Measurements from ENCODE around the gene ISL2. TPM values are rescaled to one million over a fixed set of nuclear protein-coding genes. Genes with fewer than 3 reads are reported as not detected.

The ISL2 gene
- total RNA-seq, 2 experiments from 2014 or later: 0.54 to 0.82 TPM

- Mint-ChIP-seq H3K27me3 (peaks cover 53% of the 10 kb centered on the region), H3K4me1 (peaks cover 29% of the 10 kb centered on the region), H3K9me3 (no peaks in the 10 kb centered on the region), H3K4me3 (no peak overlapping the region), H3K27ac (no peak overlapping the region), H3K36me3 (ENCODE audit: low read depth) (peaks cover 4% of the 10 kb centered on the region)
- ChIA-PET CTCF (interaction anchor here (0.6 to 4.3 kb wide), 3 partner anchors 13 to 36 kb away, joined by 3 to 18 read pairs (median 4); no protein-coding TSS in a partner anchor), POLR2A (no interaction called here)
- DNase-seq: no peak
Observed at GRCh38 chr15:76332796-76333195, 3.8 kb upstream of the ISL2 start.

DNA sequence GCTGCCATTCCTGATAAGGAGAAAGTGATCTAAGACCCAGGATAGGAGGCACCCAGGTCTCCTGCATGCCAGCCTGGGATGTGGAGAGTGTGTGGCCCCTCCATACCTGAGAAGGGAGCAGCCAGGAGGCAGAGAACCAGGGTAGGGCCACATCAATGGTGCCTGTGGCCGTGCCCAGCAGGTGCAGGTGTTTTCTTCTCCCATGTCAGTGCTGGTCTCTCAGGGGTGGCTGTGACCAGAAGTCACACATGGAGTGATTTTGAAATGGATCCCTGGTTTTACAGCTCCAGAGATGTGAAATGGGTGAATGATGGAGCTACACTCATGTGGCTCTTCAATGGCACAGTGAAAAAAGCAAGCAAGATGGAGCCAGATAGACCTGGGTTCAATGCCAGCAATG, 3.3 kb upstream of the ISL2 start:
- DNase-seq: no peak
- CTCF ChIA-PET: interaction anchor here (1.9 to 4.3 kb wide), 2 partner anchors 12 to 17 kb away, joined by 4 to 18 read pairs; no protein-coding TSS in a partner anchor
- H3K9me3 Mint-ChIP-seq: no peaks in the 10 kb centered on the region
- H3K4me1 Mint-ChIP-seq: peaks cover 29% of the 10 kb centered on the region
- POLR2A ChIA-PET: no interaction called here
- H3K36me3 Mint-ChIP-seq (ENCODE audit: low read depth): peaks cover 4% of the 10 kb centered on the region
- no peak overlapping the region for H3K27ac Mint-ChIP-seq
- peaks cover 49% of the 10 kb centered on the region for H3K27me3 Mint-ChIP-seq
- no peak overlapping the region for H3K4me3 Mint-ChIP-seq

- H3K27ac Mint-ChIP-seq: no peak overlapping the region
- no peaks in the 10 kb centered on the region for H3K9me3 Mint-ChIP-seq
- H3K4me1 Mint-ChIP-seq: peaks cover 34% of the 10 kb centered on the region
- peaks cover 9% of the 10 kb centered on the region for H3K36me3 Mint-ChIP-seq (ENCODE audit: low read depth)
- ChIA-PET CTCF (interaction anchor here (0.7 to 4.3 kb wide), 3 partner anchors 12 to 19 kb away, joined by 4 to 18 read pairs (median 4); no protein-coding TSS in a partner anchor), POLR2A (no interaction called here)
- H3K4me3 Mint-ChIP-seq: no peak overlapping the region
- peaks cover 51% of the 10 kb centered on the region for H3K27me3 Mint-ChIP-seq
- DNase-seq: no peak
Observed at GRCh38 chr15:76333720-76334437, 2.7 kb upstream of the ISL2 start.

DNA sequence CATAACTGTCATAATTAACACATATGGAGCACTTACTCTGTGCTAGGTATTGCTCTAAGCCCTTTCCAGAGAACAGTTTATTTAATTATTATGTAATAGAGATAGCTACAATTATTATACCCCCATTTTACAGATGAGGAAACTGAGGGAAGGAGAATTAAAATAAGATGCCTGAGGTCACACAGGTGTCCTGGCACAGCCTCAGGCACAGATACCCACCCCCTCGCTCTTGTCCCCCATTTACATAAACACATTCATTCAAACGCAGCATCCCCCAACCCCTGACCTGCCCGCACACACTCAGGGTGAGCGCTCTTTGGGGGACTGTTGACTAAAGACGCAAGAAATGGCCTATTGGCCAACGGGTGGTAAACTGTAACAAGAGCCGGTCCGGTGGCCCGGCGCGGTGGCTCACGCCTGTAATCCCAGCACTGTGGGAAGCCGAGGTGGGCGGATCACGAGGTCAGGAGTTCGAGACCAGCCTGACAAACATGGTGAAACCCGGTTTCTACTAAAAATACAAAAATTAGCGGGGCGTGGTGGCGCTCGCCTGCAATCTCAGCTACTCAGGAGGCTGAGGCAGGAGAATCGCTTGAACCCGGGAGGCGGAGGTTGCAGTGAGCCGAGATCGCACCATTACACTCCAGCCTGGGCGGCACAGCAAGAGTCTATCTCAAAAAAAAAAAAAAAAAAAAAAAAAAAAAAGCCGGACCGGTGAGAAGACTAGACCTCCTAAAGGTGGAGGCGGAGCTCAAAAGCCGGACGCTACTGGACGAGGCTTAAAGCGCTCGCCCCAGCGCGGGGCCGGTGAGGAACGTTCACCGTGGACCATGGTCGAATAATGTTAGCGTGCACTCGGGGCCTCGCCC, 1.9 kb upstream of the ISL2 start:
- DNase-seq: no peak
- H3K27ac Mint-ChIP-seq: peak overlapping the region; percentile 82
- H3K9me3 Mint-ChIP-seq: no peaks in the 10 kb centered on the region
- peaks cover 41% of the 10 kb centered on the region for H3K4me1 Mint-ChIP-seq
- peak overlapping the region; percentile 67 for H3K4me3 Mint-ChIP-seq
- peaks cover 9% of the 10 kb centered on the region for H3K36me3 Mint-ChIP-seq (ENCODE audit: low read depth)
- CTCF ChIA-PET: interaction anchor here (0.7 to 4.3 kb wide), 7 partner anchors 11 to 1390 kb away, joined by 3 to 18 read pairs (median 4); no protein-coding TSS in a partner anchor
- POLR2A ChIA-PET: no interaction called here
- H3K27me3 Mint-ChIP-seq: peaks cover 53% of the 10 kb centered on the region

DNA sequence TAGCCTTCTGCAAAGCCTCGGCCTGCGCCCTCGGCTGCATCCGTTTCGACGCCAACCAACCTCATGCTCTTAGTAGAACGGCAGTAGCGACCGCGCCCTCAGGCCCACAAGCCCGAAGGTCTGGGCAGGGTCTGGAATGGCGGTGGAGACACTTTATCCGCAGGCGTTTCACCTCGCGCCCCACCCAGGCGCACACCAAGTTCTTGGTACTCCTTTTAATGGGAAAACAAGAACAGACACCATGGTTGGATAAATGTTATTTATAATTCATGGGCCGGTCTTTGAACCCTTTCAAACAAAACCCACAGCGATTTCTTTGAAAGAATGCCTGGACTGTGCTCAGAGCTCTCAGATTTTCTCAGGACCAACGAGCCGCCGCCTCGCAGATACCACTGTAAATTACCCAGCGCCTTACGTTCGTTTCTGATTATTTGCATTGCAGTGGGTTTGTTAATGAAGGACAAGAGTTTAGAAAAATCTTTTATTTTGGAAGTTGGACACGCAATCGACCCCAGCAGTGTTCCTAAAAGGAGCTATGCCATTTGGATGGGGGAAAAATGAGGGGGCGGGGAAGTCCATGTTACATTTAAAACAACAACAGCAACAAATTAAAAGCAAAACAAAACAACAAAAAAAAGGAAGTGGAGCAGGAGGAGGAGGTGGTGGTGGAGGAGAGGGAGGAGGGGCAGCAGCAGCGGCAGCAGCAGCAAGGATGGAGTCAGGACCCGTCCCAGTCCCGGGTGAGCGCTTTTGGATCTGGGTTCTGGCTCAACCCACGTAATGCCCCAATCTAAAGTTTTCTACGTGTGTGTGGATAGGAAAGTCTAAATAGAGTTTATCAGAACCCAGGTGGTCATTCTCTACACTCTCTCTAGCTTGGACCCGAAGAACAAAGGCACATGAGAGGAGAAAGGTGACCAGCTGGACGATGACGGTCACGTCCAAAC, 993 bp upstream of the ISL2 start:
- H3K27me3 Mint-ChIP-seq: peaks cover 54% of the 10 kb centered on the region
- H3K4me1 Mint-ChIP-seq: peaks cover 49% of the 10 kb centered on the region
- DNase-seq: peak; percentile 42
- ChIA-PET POLR2A (no interaction called here), CTCF (interaction anchor here (0.6 to 4.3 kb wide), 6 partner anchors 10 to 1389 kb away, joined by 3 to 18 read pairs (median 4); no protein-coding TSS in a partner anchor)
- H3K27ac Mint-ChIP-seq: peak overlapping the region; percentile 82
- H3K9me3 Mint-ChIP-seq: no peaks in the 10 kb centered on the region
- H3K4me3 Mint-ChIP-seq: peak overlapping the region; percentile 67
- H3K36me3 Mint-ChIP-seq (ENCODE audit: low read depth): peaks cover 9% of the 10 kb centered on the region

GRCh38 chr15:76337059-76337695, 604 bp downstream of the ISL2 start:
- Mint-ChIP-seq H3K36me3 (ENCODE audit: low read depth) (peaks cover 9% of the 10 kb centered on the region), H3K4me1 (peaks cover 62% of the 10 kb centered on the region), H3K27ac (peak overlapping the region; percentile 74), H3K4me3 (peak overlapping the region; percentile 67), H3K27me3 (peaks cover 63% of the 10 kb centered on the region), H3K9me3 (no peaks in the 10 kb centered on the region)
- ChIA-PET POLR2A (no interaction called here), CTCF (interaction anchor here (1.1 to 4.3 kb wide), 2 partner anchors 8 to 19 kb away, joined by 3 to 18 read pairs; no protein-coding TSS in a partner anchor)
- DNase-seq: no peak

DNA sequence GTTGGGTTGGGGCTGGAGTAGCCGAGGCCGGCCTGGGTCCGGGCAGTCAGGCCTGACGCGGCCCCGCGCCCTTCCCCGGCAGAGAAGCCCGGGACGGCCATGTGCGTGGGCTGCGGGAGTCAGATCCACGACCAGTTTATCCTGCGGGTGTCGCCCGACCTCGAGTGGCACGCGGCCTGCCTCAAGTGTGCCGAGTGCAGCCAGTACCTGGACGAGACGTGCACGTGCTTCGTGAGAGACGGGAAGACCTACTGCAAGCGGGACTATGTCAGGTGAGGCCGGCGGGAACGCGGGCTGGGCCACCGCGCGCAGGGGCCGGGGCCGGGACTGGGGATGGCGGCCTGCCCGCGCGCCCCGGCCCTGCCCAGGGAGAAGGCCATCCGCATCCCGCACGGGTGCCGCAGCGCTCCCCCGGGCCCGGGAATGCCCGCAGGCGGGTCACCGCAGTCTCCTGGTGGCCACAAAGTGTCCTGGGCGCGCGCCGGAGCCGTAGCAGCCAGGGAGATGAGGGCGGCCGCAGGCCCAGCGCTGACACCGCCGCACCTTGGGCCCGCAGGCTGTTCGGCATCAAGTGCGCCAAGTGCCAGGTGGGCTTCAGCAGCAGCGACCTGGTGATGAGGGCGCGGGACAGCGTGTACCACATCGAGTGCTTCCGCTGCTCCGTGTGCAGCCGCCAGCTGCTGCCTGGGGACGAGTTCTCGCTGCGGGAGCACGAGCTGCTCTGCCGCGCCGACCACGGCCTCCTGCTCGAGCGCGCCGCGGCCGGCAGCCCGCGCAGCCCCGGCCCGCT, 1.3 kb downstream of the ISL2 start:
- DNase-seq: no peak
- POLR2A ChIA-PET: no interaction called here
- Mint-ChIP-seq H3K4me1 (peaks cover 63% of the 10 kb centered on the region), H3K27me3 (peaks cover 63% of the 10 kb centered on the region), H3K4me3 (peak overlapping the region; percentile 67), H3K27ac (peak overlapping the region; percentile 74), H3K9me3 (no peaks in the 10 kb centered on the region), H3K36me3 (ENCODE audit: low read depth) (peaks cover 9% of the 10 kb centered on the region)
- CTCF ChIA-PET: interaction anchor here (1.1 kb wide), 1 partner anchor 18 kb away, joined by 3 read pairs; no protein-coding TSS in a partner anchor

DNA sequence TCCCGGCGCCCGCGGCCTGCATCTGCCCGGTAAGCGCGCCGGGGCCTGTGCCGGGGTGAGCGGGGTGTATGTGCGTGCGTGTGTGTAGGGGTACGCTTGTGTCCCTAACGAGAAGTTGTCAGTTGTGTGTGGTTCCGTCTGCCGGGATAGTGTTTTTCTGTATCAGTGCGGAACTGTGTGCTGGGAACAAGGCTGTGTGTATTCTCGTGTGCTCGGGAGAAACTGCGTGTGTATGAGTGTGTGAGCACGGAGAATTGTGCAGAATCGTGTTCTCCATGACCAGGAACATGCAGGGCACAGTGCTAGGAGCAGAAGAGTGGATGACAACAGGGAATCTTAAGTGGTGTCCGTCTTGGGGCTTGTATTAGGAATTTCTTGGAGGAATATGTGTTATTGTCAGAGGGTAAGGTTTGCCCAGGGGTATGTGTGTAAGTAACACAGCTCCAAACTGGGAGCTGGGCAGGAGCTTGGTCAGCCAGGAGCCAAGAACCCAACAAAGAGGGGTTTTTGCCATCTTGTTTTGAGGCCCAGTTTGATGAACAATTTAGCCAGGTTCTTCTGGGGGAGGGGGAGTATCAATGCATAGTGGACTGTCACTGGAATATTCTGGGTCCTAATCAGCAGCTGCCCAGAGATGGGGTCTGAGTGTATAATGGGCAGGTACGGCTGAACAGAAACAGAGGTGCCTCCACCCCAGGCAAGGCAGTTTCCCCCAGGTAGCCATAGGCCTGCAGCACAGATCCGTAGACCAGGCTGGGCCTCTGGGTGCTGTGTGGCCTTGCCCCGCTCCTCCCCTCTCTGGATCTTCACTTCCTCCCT, 2.1 kb downstream of the ISL2 start:
- Mint-ChIP-seq H3K9me3 (no peaks in the 10 kb centered on the region), H3K36me3 (ENCODE audit: low read depth) (peaks cover 9% of the 10 kb centered on the region), H3K4me3 (peak overlapping the region; percentile 50), H3K4me1 (peaks cover 63% of the 10 kb centered on the region), H3K27me3 (peaks cover 71% of the 10 kb centered on the region), H3K27ac (no peak overlapping the region)
- DNase-seq: no peak
- POLR2A ChIA-PET: no interaction called here
- CTCF ChIA-PET: no interaction called here

- ChIA-PET POLR2A (no interaction called here), CTCF (interaction anchor here (1.2 kb wide), 1 partner anchor 8 kb away, joined by 4 read pairs; no protein-coding TSS in a partner anchor)
- Mint-ChIP-seq H3K4me1 (peaks cover 59% of the 10 kb centered on the region), H3K4me3 (peak overlapping the region; percentile 71), H3K27ac (peak overlapping the region; percentile 65), H3K9me3 (no peaks in the 10 kb centered on the region), H3K36me3 (ENCODE audit: low read depth) (peaks cover 9% of the 10 kb centered on the region), H3K27me3 (peaks cover 76% of the 10 kb centered on the region)
- no peak for DNase-seq
Observed at GRCh38 chr15:76339305-76340197, 3.0 kb downstream of the ISL2 start.

DNA sequence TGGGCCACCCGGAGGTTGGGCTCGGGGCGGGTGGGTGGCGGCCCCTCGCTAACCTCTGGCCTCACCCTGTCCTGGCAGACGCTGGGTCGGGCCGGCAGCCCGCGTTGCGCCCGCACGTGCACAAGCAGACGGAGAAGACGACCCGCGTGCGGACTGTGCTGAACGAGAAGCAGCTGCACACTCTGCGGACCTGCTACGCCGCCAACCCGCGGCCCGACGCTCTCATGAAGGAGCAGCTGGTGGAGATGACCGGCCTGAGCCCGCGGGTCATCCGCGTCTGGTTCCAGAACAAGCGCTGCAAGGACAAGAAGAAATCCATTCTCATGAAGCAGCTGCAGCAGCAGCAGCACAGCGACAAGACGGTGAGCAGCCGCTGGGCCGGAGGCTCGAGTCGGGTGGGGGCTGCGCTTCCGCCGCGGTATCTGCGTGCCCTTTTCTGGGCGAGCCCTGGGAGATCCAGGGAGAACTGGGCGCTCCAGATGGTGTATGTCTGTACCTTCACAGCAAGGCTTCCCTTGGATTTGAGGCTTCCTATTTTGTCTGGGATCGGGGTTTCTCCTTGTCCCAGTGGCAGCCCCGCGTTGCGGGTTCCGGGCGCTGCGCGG, 3.7 kb downstream of the ISL2 start:
- Mint-ChIP-seq H3K4me1 (peaks cover 58% of the 10 kb centered on the region), H3K9me3 (no peaks in the 10 kb centered on the region), H3K27me3 (peaks cover 78% of the 10 kb centered on the region), H3K27ac (no peak overlapping the region), H3K36me3 (ENCODE audit: low read depth) (peaks cover 9% of the 10 kb centered on the region), H3K4me3 (peak overlapping the region; percentile 71)
- DNase-seq: no peak
- ChIA-PET CTCF (interaction anchor here (1.2 kb wide), 1 partner anchor 9 kb away, joined by 4 read pairs; no protein-coding TSS in a partner anchor), POLR2A (no interaction called here)

Measured in activated CD4-positive, alpha-beta T cell treated with anti-CD3 and anti-CD28 coated beads, Interleukin-2, amount 10 ng/mL, durations not matched to agents 7 days and 5 days (primary cell).